Measurements from ENCODE around the gene PGAM1.

DNA sequence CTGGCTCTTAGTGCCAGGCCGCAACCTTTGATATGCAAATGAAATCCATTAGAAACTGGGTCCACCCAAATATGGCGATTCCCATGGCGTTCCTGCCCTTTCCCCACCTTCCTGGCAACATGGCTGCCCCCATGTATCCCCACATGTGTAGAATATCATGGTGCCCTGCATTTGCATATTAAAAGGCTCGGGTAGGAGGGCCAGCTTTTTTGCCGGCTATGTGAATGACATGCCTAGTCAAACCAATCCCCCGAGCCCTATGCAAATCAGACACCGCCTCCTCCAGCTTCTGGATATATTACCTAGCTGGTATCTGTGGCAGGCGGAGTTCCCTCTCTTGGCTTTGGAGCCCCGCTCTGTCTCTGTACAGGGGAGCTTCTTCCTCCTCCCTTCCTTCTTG is 53.9 kb downstream of the PGAM1 start:
- TF ChIP-seq, protein P1, sequence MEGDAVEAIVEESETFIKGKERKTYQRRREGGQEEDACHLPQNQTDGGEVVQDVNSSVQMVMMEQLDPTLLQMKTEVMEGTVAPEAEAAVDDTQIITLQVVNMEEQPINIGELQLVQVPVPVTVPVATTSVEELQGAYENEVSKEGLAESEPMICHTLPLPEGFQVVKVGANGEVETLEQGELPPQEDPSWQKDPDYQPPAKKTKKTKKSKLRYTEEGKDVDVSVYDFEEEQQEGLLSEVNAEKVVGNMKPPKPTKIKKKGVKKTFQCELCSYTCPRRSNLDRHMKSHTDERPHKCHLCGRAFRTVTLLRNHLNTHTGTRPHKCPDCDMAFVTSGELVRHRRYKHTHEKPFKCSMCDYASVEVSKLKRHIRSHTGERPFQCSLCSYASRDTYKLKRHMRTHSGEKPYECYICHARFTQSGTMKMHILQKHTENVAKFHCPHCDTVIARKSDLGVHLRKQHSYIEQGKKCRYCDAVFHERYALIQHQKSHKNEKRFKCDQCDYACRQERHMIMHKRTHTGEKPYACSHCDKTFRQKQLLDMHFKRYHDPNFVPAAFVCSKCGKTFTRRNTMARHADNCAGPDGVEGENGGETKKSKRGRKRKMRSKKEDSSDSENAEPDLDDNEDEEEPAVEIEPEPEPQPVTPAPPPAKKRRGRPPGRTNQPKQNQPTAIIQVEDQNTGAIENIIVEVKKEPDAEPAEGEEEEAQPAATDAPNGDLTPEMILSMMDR (IDR thresholded peaks at IDR 0.05; ENCODE audit: insufficient read depth, low read depth, low read length) = no peak
- TF ChIP-seq EZH2 (IDR thresholded peaks at IDR 0.05; ENCODE audit: insufficient read depth, low read length) = no peak
